K562 (cell line): ENCODE measurements around the gene MRFAP1. TPM values are rescaled to one million over a fixed set of nuclear protein-coding genes. Genes with fewer than 3 reads are reported as not detected.

Source experiments
- CBX8 ChIP-seq: fragments of 200-600 bp; sonication (generic); IDR thresholded peaks from 2 replicates; pipeline ENCODE4 v1.6.1; 2012; ENCODE audit warnings: borderline replicate concordance, mixed run types, low read depth, mild to moderate bottlenecking, moderate library complexity, mixed read lengths, low read length, control low read depth, inconsistent platforms; ENCODE audit not compliant: poor library complexity, severe bottlenecking; ENCODE audit errors: extremely low read depth
- FOS ChIP-seq: IDR thresholded peaks from 3 replicates; pipeline ENCODE4 v1.6.1; 2011; ENCODE audit not compliant: insufficient read length; ENCODE audit errors: extremely low read depth
- HSF4 ChIP-seq: fragments of 250-450 bp; sonication (Bioruptor Pico); IDR thresholded peaks from 2 replicates; pipeline ENCODE4 v2.1.2; 2022; ENCODE audit warnings: mild to moderate bottlenecking, moderate library complexity, borderline replicate concordance
- MXD1 ChIP-seq: fragments of 250-450 bp; sonication (Bioruptor Pico); IDR thresholded peaks from 2 replicates; pipeline ENCODE4 v1.8.0; 2021; ENCODE audit warnings: borderline replicate concordance, mild to moderate bottlenecking, moderate library complexity; ENCODE audit not compliant: poor library complexity, severe bottlenecking
- NEUROD1 ChIP-seq: fragments of 150-350 bp; IDR thresholded peaks from 2 replicates; pipeline ENCODE4 v1.6.1; 2014; ENCODE audit warnings: borderline replicate concordance, low read length, low read depth; ENCODE audit not compliant: partially characterized antibody
- PCBP2 ChIP-seq: fragments of 200-400 bp; formaldehyde crosslinking; IDR thresholded peaks from 2 replicates; pipeline ENCODE4 v1.6.1; 2018; ENCODE audit warnings: low read length, low read depth, mild to moderate bottlenecking, moderate library complexity; ENCODE audit not compliant: poor library complexity, severe bottlenecking
- RBBP5 ChIP-seq: fragments of 200-600 bp; sonication (generic); IDR thresholded peaks from 2 replicates; pipeline ENCODE4 v1.6.1; 2012; ENCODE audit warnings: borderline replicate concordance, mild to moderate bottlenecking, low read length, control low read depth, inconsistent platforms; ENCODE audit not compliant: insufficient read depth, poor library complexity, severe bottlenecking
- ZNF24 ChIP-seq: fragments of 450-650 bp; IDR thresholded peaks from 2 replicates; pipeline ENCODE4 v1.6.1; 2016
- ZNF316 ChIP-seq: fragments of 450-650 bp; IDR thresholded peaks from 2 replicates; pipeline ENCODE4 v1.6.1; 2016
- ZNF347 ChIP-seq: fragments of 450-650 bp; formaldehyde crosslinking; IDR thresholded peaks from 2 replicates; pipeline ENCODE4 v1.4.0; 2020; ENCODE audit warnings: low read depth, mild to moderate bottlenecking, moderate library complexity
- ZNF407 ChIP-seq: fragments of 450-650 bp; IDR thresholded peaks from 2 replicates; pipeline ENCODE4 v1.6.1; 2016; ENCODE audit warnings: low read depth
- ZNF583 ChIP-seq: fragments of 250-450 bp; sonication (Bioruptor Pico); IDR thresholded peaks from 2 replicates; pipeline ENCODE4 v1.4.0; 2020
- ZNF717 ChIP-seq: fragments of 250-450 bp; sonication (Bioruptor Pico); IDR thresholded peaks from 2 replicates; pipeline ENCODE4 v1.5.0; 2021
- polyA plus RNA-seq, 8 experiments: library from polyadenylated mRNA; depleted of rRNA in 4 of 8; stranded (reverse) in 5 of 8; unstranded in 3 of 8; fragments of >200 nt; fragmentation: Nextera tagmentation in 2 of 8; fragmentation: Illumina TruSeq in 1 of 8; extraction: Ambion mirVana in 2 of 8; extraction: Trizol in 1 of 8; gene quantifications; 2 replicates each; pipeline versions ENCODE4 v1.2.1 to v1.2.3, GENCODE V29; 2011 to 2014; ENCODE audit warnings: inconsistent platforms in 1 of 8, missing spikeins in 1 of 8
- total RNA-seq, 7 experiments: library from RNA; depleted of rRNA in 6 of 7; stranded (reverse); fragments of >200 nt in 6 of 7; fragmentation: Illumina TruSeq in 2 of 7; extraction: Trizol in 2 of 7; gene quantifications; 2 replicates each; pipeline versions ENCODE4 v1.2.1 to v1.2.3, GENCODE V29; 2011 to 2021; ENCODE audit warnings: low replicate concordance in 1 of 7

Gene MRFAP1
- total and polyA plus RNA-seq, 9 of the 15 experiments (the other 6 are each of a cell fraction or from before 2014, with no cell fraction given) = 46.0 to 270 (median 151) TPM

DNA sequence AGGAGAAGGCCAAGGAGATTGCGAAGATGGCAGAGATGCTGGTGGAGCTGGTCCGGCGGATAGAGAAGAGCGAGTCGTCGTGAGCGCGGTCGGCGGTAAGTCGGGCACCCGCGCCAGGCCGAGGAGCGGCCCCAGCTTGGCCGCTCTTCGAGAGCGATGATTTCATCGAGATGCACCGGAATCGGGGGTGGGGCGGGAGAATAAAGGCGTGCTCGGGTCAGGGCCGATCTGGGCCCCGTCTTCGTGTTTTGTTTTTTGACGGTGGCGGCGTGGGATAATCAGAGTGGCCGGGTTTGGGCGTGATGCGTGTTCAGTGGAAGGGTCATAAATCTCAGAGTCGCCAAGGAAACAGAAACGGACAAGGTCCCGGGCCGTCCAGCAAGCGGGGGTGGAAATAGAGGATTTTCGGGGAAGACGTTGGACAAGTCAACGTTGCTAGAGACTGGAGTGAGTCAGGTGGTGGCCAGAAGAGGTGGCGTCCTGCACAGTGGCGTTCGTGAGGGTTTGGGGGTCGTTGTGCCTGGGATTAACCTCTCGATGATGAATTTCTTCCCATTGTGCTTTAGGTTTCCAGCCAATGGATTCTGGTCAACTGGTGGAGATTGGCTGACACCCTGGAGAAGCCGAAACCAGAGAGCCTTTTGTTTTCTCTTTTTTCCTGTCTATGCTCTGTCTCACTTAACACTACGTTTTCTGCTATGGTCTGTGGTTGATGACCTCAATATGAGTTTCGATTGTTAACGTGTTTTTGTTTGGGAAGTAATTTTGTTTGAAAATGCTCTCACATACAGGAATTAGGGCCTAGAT lies 882 bp downstream of the MRFAP1 start (continued):
- no peak for TF ChIP-seq ZNF407
- TF ChIP-seq ZNF347 = no peak
- TF ChIP-seq ZNF24 = no peak
- no peak for TF ChIP-seq HSF4 (CRISPR knock-in tag)
- TF ChIP-seq ZNF316 = no peak
- no peak for TF ChIP-seq CBX8
- TF ChIP-seq ZNF717 (CRISPR knock-in tag) = no peak
- no peak for TF ChIP-seq NEUROD1
- TF ChIP-seq FOS = no peak
- no peak for TF ChIP-seq MXD1
- no peak for TF ChIP-seq ZNF583 (CRISPR knock-in tag)
- TF ChIP-seq RBBP5 = peak; percentile 79
- no peak for TF ChIP-seq PCBP2
